Caco-2 (cell line): ENCODE results near the gene FAM111A. TPM values are rescaled to one million over a fixed set of nuclear protein-coding genes. Genes with fewer than 3 reads are reported as not detected.

Experiments
- BruUV-seq: library from RNA; stranded (reverse); fragments of 400-500 nt; replicated peaks from 2 replicates; lab custom pipeline; 2021; lab: Mats Ljungman, UMichigan
- CTCF ChIA-PET: fragments of 300-600 bp; sonication (Branson Sonifier 250); formaldehyde crosslinking; loops from one replicate; lab custom pipeline; 2022; ENCODE audit warnings: antibody characterized with exemption; lab: Charles Lee
- POLR2A ChIA-PET: fragments of 300-600 bp; sonication (Branson Sonifier 250); formaldehyde crosslinking; loops from one replicate; lab custom pipeline; 2022; ENCODE audit warnings: antibody characterized with exemption; lab: Charles Lee
- DNase-seq, 2 experiments: peaks; one replicate each; pipeline versions ENCODE4 v3.0.0 to v3.0.0-alpha.2; 2020 to 2022
- H3K27me3 ChIP-seq: replicated peaks from 2 replicates; pipeline ENCODE4 v1.6.0; 2011; ENCODE audit warnings: low read length; ENCODE audit not compliant: control insufficient read depth, insufficient read depth
- H3K36me3 ChIP-seq: 2 replicates; pipeline ENCODE4 v1.5.1; 2011; ENCODE audit warnings: low read length; ENCODE audit not compliant: control insufficient read depth, insufficient read depth
- H3K4me1 ChIP-seq: fragments of 250-450 bp; sonication (Bioruptor Pico); 2 replicates; pipeline ENCODE4 v1.5.1; 2020; ENCODE audit warnings: mild to moderate bottlenecking
- H3K4me3 ChIP-seq: 2 replicates; pipeline ENCODE4 v1.5.1; 2011; ENCODE audit warnings: low read depth, mild to moderate bottlenecking, control low read depth, low read length
- H3K9me3 ChIP-seq: fragments of 250-450 bp; sonication (Bioruptor Pico); 2 replicates; pipeline ENCODE4 v1.5.1; 2020; ENCODE audit warnings: mild to moderate bottlenecking, moderate library complexity
- H3K27ac Mint-ChIP-seq: one replicate; pipeline ENCODE4 v1.8.0; 2022; ENCODE audit warnings: mixed read lengths; ENCODE audit not compliant: unreplicated experiment
- H3K27me3 Mint-ChIP-seq: one replicate; pipeline ENCODE4 v1.8.0; 2022; ENCODE audit warnings: mixed read lengths; ENCODE audit not compliant: insufficient read depth, unreplicated experiment
- H3K36me3 Mint-ChIP-seq: one replicate; pipeline ENCODE4 v1.8.0; 2022; ENCODE audit warnings: mild to moderate bottlenecking, mixed read lengths; ENCODE audit not compliant: insufficient read depth, unreplicated experiment
- H3K4me1 Mint-ChIP-seq: one replicate; pipeline ENCODE4 v1.8.0; 2022; ENCODE audit warnings: low read depth, mixed read lengths; ENCODE audit not compliant: unreplicated experiment
- H3K4me3 Mint-ChIP-seq: one replicate; pipeline ENCODE4 v1.8.0; 2022; ENCODE audit warnings: mild to moderate bottlenecking, moderate library complexity, mixed read lengths; ENCODE audit not compliant: unreplicated experiment
- H3K9me3 Mint-ChIP-seq: one replicate; pipeline ENCODE4 v1.8.0; 2022; ENCODE audit warnings: mixed read lengths; ENCODE audit not compliant: unreplicated experiment
- intact Hi-C: fragments of 100-400 bp; cut with micrococcal nuclease; formaldehyde crosslinking; loops from one replicate; pipeline ENCODE4 v1.10.0; 2022; ENCODE audit not compliant: unreplicated experiment
- total RNA-seq: library from RNA; stranded (reverse); gene quantifications from 2 replicates; pipeline ENCODE4 v1.2.3, GENCODE V29; 2022
- TF ChIP-seq, protein P1 (sequence below), 2 experiments: fragments of 200-600 bp in 1 of 2; IDR thresholded peaks; 1 replicate in 1 of 2; 2 replicates in 1 of 2; pipeline versions ENCODE4 v1.5.1 to v1.8.0; 2011 to 2022; ENCODE audit warnings: antibody characterized with exemption in 1 of 2, control low read depth in 1 of 2, inconsistent platforms in 1 of 2, low read depth in 1 of 2, low read length in 1 of 2, mild to moderate bottlenecking in 1 of 2, moderate library complexity in 1 of 2; ENCODE audit not compliant: insufficient read depth in 1 of 2, severe bottlenecking in 1 of 2, unreplicated experiment in 1 of 2

FAM111A gene
- total RNA-seq, 1 experiment from 2014 or later = 78.8 TPM

DNA sequence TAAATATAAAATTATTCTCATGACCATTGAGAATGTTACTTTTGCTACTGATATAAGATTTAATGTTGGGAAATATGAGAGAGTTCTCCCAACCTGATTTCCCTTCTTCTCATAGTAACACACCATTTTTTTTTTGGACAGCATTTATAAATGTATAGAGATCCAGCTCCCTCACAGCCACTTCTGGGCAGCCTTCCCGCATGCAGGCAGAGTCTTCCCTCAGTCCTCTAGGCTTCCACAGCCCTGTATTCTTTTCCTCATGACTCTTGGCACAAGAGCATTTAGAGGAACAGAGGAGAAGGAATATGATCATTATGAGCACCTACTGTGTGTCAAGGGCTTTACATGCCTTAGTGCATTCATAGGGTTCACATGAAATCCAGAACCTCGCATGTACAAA, 38.3 kb downstream of the FAM111A start:
- ChIA-PET CTCF (interaction anchor here (4.4 kb wide), 1 partner anchor 8 kb away, joined by 59 read pairs; the partner anchor contains the start of gene DTX4), POLR2A (no interaction called here)
- H3K4me3 ChIP-seq = no peak overlapping the region
- TF ChIP-seq, protein P1, sequence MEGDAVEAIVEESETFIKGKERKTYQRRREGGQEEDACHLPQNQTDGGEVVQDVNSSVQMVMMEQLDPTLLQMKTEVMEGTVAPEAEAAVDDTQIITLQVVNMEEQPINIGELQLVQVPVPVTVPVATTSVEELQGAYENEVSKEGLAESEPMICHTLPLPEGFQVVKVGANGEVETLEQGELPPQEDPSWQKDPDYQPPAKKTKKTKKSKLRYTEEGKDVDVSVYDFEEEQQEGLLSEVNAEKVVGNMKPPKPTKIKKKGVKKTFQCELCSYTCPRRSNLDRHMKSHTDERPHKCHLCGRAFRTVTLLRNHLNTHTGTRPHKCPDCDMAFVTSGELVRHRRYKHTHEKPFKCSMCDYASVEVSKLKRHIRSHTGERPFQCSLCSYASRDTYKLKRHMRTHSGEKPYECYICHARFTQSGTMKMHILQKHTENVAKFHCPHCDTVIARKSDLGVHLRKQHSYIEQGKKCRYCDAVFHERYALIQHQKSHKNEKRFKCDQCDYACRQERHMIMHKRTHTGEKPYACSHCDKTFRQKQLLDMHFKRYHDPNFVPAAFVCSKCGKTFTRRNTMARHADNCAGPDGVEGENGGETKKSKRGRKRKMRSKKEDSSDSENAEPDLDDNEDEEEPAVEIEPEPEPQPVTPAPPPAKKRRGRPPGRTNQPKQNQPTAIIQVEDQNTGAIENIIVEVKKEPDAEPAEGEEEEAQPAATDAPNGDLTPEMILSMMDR (IDR thresholded peaks at IDR 0.05; ENCODE audit: insufficient read depth in 1 of 2, low read depth in 1 of 2, low read length in 1 of 2, severe bottlenecking in 1 of 2, unreplicated experiment in 1 of 2) = no peak
- no peak overlapping the region for H3K4me3 Mint-ChIP-seq
- no peak overlapping the region for H3K27ac Mint-ChIP-seq
- H3K36me3 Mint-ChIP-seq = peaks cover 92% of the 10 kb centered on the region
- DNase-seq = no peak
- no peaks in the 10 kb centered on the region for H3K27me3 ChIP-seq
- H3K27me3 Mint-ChIP-seq = no peaks in the 10 kb centered on the region
- H3K4me1 ChIP-seq = peaks cover 42% of the 10 kb centered on the region
- H3K4me1 Mint-ChIP-seq = peaks cover 34% of the 10 kb centered on the region
- intact Hi-C loops = no loop called here
- peaks cover 10% of the 10 kb centered on the region; the same call in 1 of the 2 replicates for H3K9me3 ChIP-seq
- peaks cover 25% of the 10 kb centered on the region for H3K9me3 Mint-ChIP-seq
- BruUV-seq = no TSS peak
- peaks cover 26% of the 10 kb centered on the region for H3K36me3 ChIP-seq

DNA sequence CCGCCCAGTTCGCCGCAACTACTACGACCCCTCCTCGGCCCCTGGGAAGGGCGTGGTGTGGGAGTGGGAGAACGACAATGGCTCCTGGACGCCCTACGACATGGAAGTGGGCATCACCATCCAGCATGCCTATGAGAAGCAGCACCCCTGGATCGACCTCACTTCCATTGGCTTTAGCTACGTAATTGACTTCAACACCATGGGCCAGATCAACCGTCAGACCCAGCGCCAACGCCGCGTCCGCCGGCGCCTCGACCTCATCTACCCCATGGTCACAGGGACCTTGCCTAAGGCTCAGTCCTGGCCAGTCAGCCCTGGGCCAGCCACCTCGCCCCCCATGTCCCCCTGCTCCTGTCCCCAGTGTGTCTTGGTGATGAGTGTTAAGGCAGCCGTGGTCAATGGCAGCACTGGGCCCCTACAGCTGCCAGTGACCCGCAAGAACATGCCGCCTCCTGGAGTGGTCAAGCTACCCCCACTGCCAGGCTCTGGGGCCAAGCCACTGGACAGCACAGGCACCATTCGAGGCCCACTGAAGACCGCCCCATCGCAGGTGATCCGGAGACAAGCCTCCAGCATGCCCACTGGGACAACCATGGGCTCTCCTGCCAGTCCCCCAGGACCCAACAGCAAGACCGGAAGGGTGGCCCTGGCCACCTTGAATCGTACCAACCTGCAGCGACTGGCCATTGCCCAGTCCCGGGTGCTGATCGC, 39.2 kb downstream of the FAM111A start:
- peaks cover 26% of the 10 kb centered on the region for H3K36me3 ChIP-seq
- POLR2A ChIA-PET = interaction anchor here (1.1 to 2.1 kb wide), 2 partner anchors 8 to 10 kb away, joined by 8 to 13 read pairs; partner anchors contain the start of gene DTX4
- intact Hi-C loops = no loop called here
- H3K27me3 Mint-ChIP-seq = no peaks in the 10 kb centered on the region
- no peak overlapping the region for H3K4me3 Mint-ChIP-seq
- no peaks in the 10 kb centered on the region for H3K27me3 ChIP-seq
- no peak for DNase-seq
- no TSS peak for BruUV-seq
- H3K4me1 Mint-ChIP-seq = peaks cover 39% of the 10 kb centered on the region
- peaks cover 93% of the 10 kb centered on the region for H3K36me3 Mint-ChIP-seq
- TF ChIP-seq, protein P1 (IDR thresholded peaks at IDR 0.05; ENCODE audit: insufficient read depth in 1 of 2, low read depth in 1 of 2, low read length in 1 of 2, severe bottlenecking in 1 of 2, unreplicated experiment in 1 of 2) = no peak
- no peak overlapping the region for H3K4me3 ChIP-seq
- peaks cover 10% of the 10 kb centered on the region; the same call in 1 of the 2 replicates for H3K9me3 ChIP-seq
- no peak overlapping the region for H3K27ac Mint-ChIP-seq
- CTCF ChIA-PET = interaction anchor here (1.2 to 4.4 kb wide), 2 partner anchors 9 to 40 kb away, joined by 4 to 59 read pairs; partner anchors contain the start of genes DTX4 and FAM111A
- H3K9me3 Mint-ChIP-seq = peaks cover 22% of the 10 kb centered on the region
- peaks cover 43% of the 10 kb centered on the region for H3K4me1 ChIP-seq

DNA sequence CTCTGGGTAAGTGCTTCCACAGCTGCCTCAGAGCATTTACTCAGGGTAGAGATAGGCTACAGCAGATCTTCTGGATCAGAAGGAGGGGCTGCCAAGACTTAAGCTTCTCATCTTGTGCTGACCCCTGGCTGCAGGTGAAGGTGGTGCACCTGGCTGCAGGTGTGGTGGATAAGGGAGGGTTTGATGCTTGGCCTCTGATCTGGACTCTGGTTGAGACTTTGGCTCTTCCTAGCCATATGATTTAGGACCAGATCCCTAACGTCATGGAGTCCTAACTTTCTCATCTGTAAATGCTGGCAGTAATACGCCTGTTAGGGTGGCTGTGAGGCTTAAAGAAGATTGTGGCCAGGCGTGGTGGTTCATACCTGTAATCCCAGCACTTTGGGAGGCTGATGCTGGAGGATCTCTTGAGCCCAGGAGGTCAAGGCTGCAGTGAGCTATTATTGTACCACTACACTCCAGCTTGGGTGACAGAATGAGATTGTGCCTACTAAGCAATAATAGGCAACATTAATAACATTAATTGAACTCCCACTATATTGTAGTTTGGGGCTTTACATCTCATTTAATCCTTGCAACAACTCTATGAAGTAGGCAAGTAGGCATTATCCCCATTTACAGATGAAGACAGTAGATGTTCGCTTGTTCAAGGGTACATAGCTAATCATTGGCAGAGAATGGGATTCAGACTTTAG, 39.9 kb downstream of the FAM111A start:
- no TSS peak for BruUV-seq
- no peak overlapping the region for H3K4me3 ChIP-seq
- peaks cover 10% of the 10 kb centered on the region; the same call in 1 of the 2 replicates for H3K9me3 ChIP-seq
- ChIA-PET CTCF (interaction anchor here (1.2 to 4.4 kb wide), 2 partner anchors 9 to 40 kb away, joined by 4 to 59 read pairs; partner anchors contain the start of genes DTX4 and FAM111A), POLR2A (interaction anchor here (1.1 to 2.1 kb wide), 2 partner anchors 8 to 11 kb away, joined by 8 to 13 read pairs; partner anchors contain the start of gene DTX4)
- Mint-ChIP-seq H3K9me3 (peaks cover 15% of the 10 kb centered on the region), H3K4me3 (no peak overlapping the region), H3K36me3 (peaks cover 93% of the 10 kb centered on the region), H3K27me3 (no peaks in the 10 kb centered on the region), H3K4me1 (peaks cover 39% of the 10 kb centered on the region), H3K27ac (no peak overlapping the region)
- intact Hi-C loops = no loop called here
- TF ChIP-seq, protein P1 (IDR thresholded peaks at IDR 0.05; ENCODE audit: insufficient read depth in 1 of 2, low read depth in 1 of 2, low read length in 1 of 2, severe bottlenecking in 1 of 2, unreplicated experiment in 1 of 2) = peak; percentile 70 to 79
- H3K27me3 ChIP-seq = no peaks in the 10 kb centered on the region
- peaks cover 50% of the 10 kb centered on the region for H3K4me1 ChIP-seq
- peak; percentile 77 to 79 for DNase-seq
- peaks cover 24% of the 10 kb centered on the region for H3K36me3 ChIP-seq
